GM12878 (cell line): ENCODE data around the gene RHCG.

ENCODE experiments used
- CTCF ChIP-seq, 3 experiments: IDR thresholded peaks in 2 of 3; conservative IDR thresholded peaks in 1 of 3; 2 replicates each; pipeline ENCODE4 v1.5.1; 2011; ENCODE audit warnings: low read depth in 3 of 3, low read length in 3 of 3, mild to moderate bottlenecking in 3 of 3, control low read depth in 2 of 3, moderate library complexity in 2 of 3, inconsistent platforms in 1 of 3, mixed read lengths in 1 of 3; ENCODE audit not compliant: control insufficient read depth in 2 of 3, insufficient read depth in 1 of 3; ENCODE audit errors: extremely low read depth in 1 of 3
- DPF2 ChIP-seq: fragments of 450-650 bp; IDR thresholded peaks from 2 replicates; pipeline ENCODE4 v1.6.1; 2017; ENCODE audit warnings: mild to moderate bottlenecking
- ELK1 ChIP-seq: IDR thresholded peaks from 2 replicates; pipeline ENCODE4 v1.6.1; 2012; ENCODE audit warnings: low read depth, low read length, improper control_type of control experiment
- FOXM1 ChIP-seq: IDR thresholded peaks from 2 replicates; pipeline ENCODE4 v1.6.1; 2012; ENCODE audit warnings: low read depth, mild to moderate bottlenecking, inconsistent platforms, low read length, moderate library complexity
- GABPA ChIP-seq: IDR thresholded peaks from 2 replicates; pipeline ENCODE4 v1.6.1; 2014; ENCODE audit warnings: antibody characterized with exemption, low read depth, mild to moderate bottlenecking, inconsistent platforms
- NFYA ChIP-seq: IDR thresholded peaks from 2 replicates; pipeline ENCODE4 v1.6.1; 2011; ENCODE audit warnings: low read depth, mild to moderate bottlenecking, low read length, improper control_type of control experiment, borderline replicate concordance
- RAD21 ChIP-seq: IDR thresholded peaks from 2 replicates; pipeline ENCODE4 v1.6.1; 2011; ENCODE audit warnings: mild to moderate bottlenecking, low read depth, low read length, moderate library complexity; ENCODE audit not compliant: insufficient read depth
- RAD51 ChIP-seq: fragments of 450-650 bp; IDR thresholded peaks from 2 replicates; pipeline ENCODE4 v1.6.1; 2016; ENCODE audit warnings: moderate library complexity, mild to moderate bottlenecking, inconsistent platforms
- YY1 ChIP-seq: IDR thresholded peaks from 2 replicates; pipeline ENCODE4 v1.6.1; 2011; ENCODE audit warnings: low read depth, mild to moderate bottlenecking, low read length
- TF ChIP-seq, protein P1 (sequence below): fragments of 450-650 bp; conservative IDR thresholded peaks from 2 replicates; pipeline ENCODE4 v1.6.1; 2017; ENCODE audit warnings: mild to moderate bottlenecking, moderate library complexity

GRCh38 chr15:89441295-89441812 is 55.0 kb downstream of the RHCG start:
- TF ChIP-seq GABPA (no peak), YY1 (no peak), CTCF (IDR thresholded peaks at IDR 0.05 in 2 of 3, conservative IDR thresholded peaks at IDR 0.05 in 1 of 3; ENCODE audit: control insufficient read depth in 2 of 3, extremely low read depth in 1 of 3, insufficient read depth in 1 of 3, low read depth in 3 of 3, low read length in 3 of 3) (no peak), FOXM1 (no peak), DPF2 (peak; percentile 70), RAD51 (no peak), ELK1 (no peak), NFYA (no peak), RAD21 (no peak)
- TF ChIP-seq, protein P1, sequence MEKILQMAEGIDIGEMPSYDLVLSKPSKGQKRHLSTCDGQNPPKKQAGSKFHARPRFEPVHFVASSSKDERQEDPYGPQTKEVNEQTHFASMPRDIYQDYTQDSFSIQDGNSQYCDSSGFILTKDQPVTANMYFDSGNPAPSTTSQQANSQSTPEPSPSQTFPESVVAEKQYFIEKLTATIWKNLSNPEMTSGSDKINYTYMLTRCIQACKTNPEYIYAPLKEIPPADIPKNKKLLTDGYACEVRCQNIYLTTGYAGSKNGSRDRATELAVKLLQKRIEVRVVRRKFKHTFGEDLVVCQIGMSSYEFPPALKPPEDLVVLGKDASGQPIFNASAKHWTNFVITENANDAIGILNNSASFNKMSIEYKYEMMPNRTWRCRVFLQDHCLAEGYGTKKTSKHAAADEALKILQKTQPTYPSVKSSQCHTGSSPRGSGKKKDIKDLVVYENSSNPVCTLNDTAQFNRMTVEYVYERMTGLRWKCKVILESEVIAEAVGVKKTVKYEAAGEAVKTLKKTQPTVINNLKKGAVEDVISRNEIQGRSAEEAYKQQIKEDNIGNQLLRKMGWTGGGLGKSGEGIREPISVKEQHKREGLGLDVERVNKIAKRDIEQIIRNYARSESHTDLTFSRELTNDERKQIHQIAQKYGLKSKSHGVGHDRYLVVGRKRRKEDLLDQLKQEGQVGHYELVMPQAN: no peak
